Posterior cingulate gyrus (tissue), 11 donors: ENCODE data around the gene KCNK5.
A peak's percentile ranks its signal among the peaks of the same experiment; 100 is the strongest.

Experiments
- DNase-seq, 10 donors: peaks; one replicate each; pipeline versions ENCODE4 v3.0.0 to v3.0.0-alpha.2; 2020 to 2021; ENCODE audit warnings: mixed read lengths in 3 of 10
- intact Hi-C: fragments of 100-400 bp; cut with DNase I; formaldehyde crosslinking; loops from one replicate; pipeline ENCODE4 v1.15.1; 2023

KCNK5 gene, protein sequence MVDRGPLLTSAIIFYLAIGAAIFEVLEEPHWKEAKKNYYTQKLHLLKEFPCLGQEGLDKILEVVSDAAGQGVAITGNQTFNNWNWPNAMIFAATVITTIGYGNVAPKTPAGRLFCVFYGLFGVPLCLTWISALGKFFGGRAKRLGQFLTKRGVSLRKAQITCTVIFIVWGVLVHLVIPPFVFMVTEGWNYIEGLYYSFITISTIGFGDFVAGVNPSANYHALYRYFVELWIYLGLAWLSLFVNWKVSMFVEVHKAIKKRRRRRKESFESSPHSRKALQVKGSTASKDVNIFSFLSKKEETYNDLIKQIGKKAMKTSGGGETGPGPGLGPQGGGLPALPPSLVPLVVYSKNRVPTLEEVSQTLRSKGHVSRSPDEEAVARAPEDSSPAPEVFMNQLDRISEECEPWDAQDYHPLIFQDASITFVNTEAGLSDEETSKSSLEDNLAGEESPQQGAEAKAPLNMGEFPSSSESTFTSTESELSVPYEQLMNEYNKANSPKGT

DNA sequence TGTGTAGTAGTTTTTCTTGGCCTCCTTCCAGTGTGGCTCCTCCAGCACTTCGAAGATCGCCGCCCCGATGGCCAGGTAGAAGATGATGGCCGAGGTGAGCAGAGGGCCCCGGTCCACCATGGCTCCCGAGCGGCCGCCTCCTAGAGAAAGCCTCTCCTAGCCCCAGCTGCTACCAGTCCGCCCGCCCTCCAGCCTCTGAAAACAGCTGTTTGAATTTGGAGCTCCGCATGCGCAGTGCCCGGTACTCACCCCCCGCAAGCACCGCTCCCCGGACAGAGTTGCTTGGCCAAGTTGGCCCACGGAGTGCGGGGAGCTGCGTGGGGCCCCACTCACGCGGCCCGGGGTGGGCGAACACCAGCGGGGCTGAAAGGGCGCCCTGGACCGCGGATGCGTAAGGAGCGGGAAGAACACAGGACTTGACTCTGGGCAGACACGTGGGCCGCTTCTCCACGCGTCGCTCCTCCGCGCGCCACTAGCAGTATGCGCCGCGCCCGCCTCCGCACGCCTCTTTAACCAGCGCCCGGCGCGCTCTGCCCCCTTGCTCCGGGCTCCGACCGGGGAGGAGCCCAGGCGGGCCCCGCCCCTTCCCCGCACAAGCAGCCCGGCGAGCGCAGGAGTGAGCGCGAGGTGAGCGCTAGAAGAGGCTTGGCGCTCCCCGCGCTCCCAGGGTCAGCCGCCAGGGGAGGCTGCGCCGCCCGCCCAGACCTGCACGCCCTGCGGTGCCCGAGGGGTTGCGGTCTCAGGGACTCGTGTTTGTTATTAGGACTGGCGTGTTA lies at the start of gene KCNK5:
KCNK5 (minus strand) TSS at position 484 of the 776 bp plus-strand sequence; CDS start at position 120, 364 bp downstream.
- intact Hi-C loops: no loop called here
- peak; percentile 22 to 93 (median 49) for DNase-seq

DNA sequence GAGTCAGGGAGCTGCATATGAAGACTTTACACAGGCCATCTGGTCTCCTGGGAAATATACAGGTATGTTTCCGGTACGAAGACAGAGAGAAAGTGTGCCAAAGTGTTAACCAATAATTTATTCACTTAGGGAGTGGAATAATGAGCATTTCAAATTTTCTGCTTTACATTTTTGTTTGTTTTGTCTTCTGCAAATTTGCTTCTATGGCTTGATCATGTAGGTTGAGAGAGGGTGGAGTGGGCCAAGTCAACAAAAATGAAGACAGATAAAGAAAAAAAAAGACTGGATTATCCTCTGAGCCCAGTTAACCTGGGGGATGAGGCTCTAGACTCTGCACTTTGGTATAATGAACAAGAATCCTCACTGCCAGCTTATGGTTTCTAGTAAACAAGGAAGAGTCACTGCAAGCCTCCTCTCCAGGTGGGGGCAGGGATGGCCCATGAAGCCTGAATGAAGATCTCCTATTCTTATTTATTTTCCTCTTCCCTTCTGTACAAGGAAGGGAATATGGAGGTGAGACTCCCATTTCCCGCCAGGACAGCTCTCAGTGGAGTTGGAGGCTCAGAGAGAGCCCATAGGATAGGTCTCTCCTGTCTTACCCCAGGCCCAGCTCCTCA lies 47.2 kb upstream of the KCNK5 start:
- intact Hi-C loops: no loop called here
- DNase-seq: peak in 1 of 10 donors; percentile 14

DNA sequence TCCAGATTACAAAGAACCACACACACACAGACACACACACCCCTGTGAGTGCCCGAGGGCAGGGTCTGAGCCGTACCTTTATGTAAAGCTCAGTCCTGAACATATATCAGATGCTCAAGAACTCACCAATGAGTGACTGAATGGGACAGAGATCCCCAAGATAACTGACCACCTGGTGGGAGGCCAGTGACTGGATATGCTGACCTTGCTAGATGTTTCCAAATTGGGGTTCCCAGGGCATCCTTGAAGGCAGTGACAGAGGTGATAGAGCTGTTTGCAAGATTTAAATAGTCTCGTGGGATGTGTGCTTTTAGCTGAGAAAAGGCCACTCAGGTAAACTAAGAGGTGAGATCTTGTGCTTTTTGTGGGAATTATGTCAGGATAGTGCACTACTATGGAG lies 45.6 kb upstream of the KCNK5 start:
- intact Hi-C loops: no loop called here
- DNase-seq: peak in 1 of 10 donors; percentile 19

DNA sequence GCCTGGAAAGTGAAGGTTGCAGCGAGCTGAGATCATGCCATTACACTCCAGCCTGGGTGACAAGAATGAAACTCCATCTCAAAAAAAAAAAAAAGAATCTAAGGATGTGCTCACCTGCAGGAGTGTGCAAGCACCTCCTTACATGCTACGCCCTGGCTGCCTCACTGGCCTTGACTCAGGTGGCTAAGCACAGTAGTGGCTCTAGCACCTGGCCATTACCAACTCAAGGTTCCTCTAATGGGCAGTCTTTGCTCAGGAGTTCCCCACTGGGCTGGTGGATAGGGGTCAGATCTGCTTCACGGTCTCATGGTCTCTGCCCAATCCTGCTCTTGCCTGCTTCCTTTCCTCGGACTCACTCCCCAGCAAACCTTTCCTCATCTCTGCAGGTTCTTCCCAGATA lies 45.2 kb upstream of the KCNK5 start:
- DNase-seq: no peak
- intact Hi-C loops: no loop called here

DNA sequence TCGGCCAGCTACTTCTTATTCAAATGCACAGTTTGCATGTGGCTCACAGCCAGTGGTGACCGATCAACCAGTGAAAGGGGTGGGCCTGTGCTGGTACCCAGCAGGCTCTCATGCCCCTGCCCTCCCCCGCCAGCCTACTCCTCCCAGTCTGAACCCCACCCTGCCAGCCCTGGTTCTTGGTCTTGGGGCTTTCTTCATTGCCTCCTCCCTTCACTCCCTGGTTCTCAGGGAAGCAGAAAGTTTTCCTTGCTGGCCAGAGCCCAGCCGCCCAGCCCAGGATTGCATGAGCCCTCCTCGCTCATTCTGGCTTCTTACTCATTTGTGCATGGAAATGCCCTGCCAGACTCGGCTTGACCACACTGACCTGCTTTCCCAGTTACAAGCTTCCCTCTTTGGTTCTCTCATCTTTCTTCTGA lies 44.1 kb upstream of the KCNK5 start:
- no peak for DNase-seq
- intact Hi-C loops: no loop called here

DNA sequence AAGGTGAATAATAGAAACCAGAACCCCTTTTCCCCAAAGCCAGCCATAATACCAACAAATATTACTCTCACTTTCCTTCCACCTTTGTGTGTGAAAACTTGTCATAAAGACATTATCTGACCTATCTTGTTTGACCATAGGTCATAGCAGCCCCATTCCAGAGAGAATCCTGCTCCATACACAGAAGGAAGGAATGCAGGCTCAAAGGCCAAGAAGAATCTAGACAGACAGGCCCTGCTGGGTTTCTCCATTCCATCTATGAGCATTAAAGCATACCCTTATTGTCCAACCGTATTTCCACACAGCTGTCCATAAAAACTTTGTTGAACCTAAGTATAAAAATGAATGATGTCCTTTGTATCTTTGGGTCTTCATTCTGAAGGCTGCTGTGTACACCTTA lies 40.7 kb upstream of the KCNK5 start:
- intact Hi-C loops: no loop called here
- DNase-seq: no peak

DNA sequence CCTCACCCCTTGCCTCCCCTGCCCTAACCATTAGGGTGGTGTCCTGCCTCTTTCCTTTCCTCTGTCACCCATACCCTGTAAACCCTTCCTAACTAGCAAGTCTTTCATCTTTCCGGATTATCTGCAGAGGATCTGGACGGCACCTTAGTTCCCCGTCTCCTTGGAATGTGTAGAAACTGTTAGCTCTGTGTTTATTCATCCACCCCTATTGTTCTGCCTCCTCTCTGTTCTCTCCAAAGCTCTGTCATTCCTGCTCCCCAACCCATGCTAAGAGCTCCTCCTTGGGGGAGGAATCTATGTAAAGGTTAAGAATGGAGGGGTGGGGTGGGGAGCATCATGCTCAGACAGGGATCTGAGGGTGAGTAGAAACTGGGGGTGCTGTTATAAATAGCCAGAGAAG lies 39.4 kb upstream of the KCNK5 start:
- DNase-seq: no peak
- intact Hi-C loops: no loop called here

DNA sequence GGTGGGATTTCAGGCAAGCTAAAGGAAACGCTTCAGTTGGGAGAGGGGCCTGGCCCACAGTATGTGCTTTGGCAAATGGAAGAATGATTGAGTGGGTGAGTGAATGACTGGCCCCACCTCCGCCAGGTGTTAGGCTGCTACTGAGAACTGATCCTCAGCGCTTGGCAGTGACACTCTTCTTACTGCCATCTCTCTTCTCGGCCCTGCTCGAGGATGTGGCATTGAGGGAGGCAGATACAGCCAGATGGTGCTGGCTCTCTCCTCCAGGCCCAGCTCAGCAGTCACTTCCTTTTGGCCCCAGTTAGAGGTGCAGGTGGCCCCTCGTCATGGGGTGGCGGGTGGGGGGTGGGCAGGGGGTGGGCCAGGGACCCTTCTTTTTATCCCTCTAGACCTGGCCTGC lies 38.9 kb upstream of the KCNK5 start:
- intact Hi-C loops: no loop called here
- DNase-seq: no peak

DNA sequence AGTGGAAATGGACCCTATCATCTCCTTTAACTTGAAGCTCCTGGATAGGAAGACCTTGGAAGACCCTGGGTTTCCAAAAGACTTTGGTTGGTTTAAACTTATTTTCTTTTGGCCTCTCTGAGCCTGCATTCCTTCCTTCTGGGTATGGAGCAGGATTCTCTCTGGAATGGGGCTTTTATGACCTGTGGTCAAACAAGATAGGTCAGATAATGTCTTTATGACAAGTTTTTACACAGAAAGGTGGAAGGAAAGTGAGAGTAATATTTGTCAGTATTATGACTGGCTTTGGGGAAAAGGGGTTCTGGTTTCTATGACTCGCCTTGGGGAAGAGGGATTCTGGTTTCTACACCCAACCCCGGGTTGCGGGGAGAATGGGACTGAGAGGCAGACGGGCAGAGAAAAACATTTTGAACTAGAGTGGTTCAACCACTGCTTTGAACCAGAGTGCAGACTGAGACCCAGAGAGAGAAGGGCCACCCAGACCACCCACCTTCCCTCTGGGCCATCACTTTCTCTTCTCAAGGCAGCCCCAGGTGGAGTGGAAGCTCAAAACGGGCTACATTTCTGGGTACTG lies 37.6 kb upstream of the KCNK5 start:
- no peak for DNase-seq
- intact Hi-C loops: no loop called here

DNA sequence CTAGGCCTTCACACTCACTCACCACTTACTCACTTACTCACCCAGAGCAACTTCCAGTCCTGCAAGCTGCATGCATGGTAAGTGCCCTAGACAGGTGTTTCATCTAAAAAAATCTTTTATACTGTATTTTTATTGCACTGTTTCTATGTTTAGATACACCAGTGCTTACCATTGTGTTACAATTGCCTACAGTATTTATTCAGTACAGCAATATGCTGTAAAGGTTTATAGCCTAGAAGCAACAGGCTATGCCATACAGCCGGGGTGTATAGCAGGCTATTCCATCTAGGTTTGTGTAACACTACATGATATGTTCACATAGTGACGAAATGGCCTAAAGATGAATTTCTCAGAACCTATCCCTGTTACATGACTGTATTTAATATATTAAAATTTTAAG lies 37.1 kb upstream of the KCNK5 start:
- intact Hi-C loops: no loop called here
- no peak for DNase-seq

DNA sequence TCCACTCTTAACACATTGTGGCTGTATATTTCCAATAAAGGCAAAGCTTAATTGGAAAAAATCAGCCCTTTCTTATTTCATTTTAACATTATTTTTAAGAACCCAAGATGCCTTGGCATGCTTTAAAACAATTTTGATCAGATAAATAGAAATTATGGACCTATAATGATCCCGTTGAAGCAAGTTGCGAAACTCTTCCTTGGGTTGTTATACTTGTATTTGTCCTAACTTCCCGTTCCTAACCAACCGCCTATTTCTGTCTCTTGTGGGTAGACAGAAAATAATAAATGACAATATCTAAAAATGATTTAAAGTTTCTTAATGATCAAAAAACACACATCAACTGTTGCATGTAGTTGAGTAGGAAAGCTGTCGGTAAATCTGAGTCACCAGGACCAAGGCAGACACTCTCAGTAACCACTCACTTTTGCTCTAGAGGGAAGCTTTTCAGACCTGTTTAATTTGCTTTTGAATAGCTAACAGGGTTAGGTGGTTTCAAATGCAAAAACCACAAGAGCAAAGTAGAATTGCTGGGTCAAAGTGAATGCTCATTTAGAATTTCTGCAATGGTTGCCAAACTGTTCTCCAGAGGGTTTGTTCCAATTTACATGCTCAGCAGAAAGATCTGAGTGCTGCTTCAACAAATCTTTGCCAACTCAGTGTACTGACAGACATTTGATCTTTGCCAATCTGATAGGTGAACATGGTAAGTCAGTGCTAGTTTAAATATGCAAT lies 34.2 kb upstream of the KCNK5 start:
- DNase-seq: no peak
- intact Hi-C loops: no loop called here

DNA sequence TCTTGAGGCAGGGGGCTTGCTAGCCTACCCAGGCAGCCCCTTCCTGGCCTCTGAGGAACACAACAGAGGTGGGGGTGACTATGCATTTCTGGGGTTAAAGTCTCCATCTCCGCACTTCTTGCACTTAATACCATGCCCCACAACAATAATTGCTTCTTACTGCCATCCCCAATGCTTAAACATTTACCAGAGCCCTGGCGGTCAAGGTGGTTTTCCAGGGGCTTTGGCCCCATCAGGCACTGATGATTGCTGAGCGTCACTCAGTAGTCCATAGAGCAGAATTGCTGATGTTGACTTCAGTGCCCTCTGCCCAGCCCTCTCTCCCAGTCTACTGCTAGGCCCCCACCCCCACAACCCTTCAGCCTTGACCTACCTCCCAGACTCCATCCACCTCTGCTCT lies 32.5 kb upstream of the KCNK5 start:
- peak in 1 of 10 donors; percentile 35 for DNase-seq
- intact Hi-C loops: no loop called here

DNA sequence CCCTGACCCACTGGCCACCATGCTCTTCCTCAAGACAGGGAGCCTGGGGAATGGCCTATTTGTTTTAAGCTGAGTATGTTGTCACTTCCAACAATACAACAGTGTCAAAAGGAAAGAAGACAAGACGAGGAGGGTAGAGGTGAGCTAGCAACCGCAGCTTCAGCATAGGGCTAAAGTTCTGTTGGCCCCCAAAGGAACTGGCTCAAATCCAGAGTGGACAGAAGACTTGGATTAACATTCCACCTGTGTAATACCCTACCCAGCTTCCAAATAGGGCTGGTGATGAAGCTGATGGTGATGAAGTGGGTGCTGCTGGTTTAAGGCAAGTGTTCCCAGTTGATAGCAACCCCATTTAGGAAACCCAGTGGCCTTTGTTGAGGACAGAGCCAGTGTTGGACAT lies 31.7 kb upstream of the KCNK5 start:
- no peak for DNase-seq
- intact Hi-C loops: no loop called here

DNA sequence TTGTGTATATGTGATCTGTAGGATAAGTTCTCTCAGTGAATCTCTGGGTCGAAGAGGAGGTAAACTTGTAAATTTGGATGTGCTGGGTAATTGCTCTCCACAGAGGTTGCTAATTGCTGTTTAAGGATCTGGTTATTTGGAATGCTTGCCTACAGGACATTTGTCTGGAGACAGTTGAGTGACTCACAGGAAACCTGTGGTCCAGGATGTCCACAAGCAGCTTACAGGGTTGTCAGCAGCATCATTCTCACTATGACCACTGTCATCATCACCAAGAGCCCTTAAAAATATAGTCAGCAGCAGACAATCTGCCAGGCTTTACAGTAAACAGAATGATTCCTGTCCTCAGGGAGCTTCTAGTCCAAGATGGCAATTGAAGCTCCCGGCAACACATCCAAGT lies 31.2 kb upstream of the KCNK5 start:
- intact Hi-C loops: no loop called here
- DNase-seq: no peak

DNA sequence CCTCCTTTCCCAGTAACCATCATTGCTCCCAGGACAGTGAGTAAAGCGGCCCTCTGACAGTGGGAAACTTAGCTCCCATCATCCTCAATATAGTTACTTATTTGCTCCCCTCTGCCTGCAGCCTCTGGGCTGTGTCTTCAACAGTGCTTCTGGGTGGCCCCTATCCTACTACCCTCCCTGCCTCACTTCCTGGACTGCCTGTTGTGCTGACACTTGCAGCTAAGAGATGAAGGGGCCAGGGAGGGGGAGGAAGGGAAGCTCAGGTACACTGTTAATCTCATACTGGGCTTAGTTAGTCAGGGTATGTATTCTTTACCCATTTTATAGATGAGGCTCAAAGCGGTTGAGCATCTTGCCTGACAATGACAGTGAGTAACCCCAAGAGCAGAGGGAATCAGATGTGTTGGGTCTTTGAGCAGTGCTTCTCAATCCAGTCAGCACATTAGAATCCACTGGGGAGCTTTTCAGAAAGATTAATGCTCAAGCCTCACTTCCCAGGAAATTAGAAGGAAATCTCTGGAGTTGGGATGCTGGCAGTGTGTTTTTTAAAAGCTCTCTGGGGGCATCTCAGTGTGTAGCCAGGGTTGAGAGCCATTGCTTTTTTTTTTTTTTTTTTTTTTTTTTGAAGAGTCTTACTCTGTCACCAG lies 27.1 kb upstream of the KCNK5 start:
- intact Hi-C loops: no loop called here
- DNase-seq: no peak

DNA sequence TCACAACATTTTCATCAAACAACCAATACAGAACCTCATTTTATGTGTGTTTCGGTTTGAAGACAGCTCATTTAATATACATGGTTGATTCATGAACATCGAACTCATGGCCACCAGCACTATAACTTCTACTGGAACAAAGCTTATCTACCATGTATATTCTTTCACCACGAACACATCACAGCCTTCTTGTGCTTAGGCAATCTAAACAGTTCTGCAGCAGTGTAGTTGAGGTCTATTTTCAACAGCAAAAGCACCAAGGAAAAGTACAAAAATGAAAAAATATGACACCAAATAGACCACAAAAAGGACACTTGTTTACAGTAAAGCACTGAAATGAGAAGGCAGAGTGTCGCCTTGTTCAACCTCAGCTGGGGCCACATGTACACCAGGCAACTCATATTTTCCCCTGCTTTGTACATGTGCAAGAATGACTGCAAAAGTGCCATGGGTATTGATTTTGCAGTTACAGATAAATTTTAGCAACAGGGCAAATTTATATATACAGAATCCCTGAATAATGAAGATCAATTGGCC lies 25.8 kb upstream of the KCNK5 start:
- intact Hi-C loops: no loop called here
- no peak for DNase-seq

DNA sequence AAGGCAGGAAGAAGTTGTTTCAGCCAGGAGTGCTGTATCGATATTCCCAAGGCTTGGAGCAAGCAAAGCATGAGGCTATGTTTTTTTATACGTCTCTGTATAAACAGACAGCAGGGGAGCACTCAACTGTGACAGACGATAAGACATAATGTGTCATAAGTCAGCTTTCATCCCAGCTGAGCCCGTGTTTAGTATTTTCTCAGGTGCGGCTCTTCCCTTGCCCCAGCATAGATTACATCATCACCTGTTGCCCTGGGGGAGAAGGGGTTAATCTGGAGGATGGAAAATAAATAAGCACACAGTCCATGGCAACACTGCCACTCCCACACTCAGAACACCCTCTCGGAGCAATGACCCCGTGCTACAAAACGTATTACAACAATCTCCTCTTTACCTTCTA lies 22.1 kb upstream of the KCNK5 start:
- no peak for DNase-seq
- intact Hi-C loops: no loop called here

DNA sequence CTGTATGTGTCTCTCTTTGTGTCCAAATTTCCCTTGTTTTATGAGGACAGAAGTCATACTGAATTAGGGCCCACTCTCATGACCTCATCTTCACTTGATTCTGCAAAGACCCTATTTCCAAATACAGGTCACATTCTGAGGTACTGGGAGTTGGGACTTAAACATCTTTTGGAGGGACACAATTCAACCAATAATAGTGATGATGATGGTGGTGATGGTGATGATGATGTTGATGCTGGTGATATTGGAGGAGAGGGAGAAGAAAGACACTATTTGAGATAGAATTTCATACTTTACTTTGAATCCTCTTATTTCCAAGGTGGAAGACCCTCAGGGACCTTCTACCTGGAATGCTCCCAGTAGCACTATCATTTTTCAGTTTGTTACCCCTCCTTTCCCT lies 21.2 kb upstream of the KCNK5 start:
- DNase-seq: no peak
- intact Hi-C loops: no loop called here

DNA sequence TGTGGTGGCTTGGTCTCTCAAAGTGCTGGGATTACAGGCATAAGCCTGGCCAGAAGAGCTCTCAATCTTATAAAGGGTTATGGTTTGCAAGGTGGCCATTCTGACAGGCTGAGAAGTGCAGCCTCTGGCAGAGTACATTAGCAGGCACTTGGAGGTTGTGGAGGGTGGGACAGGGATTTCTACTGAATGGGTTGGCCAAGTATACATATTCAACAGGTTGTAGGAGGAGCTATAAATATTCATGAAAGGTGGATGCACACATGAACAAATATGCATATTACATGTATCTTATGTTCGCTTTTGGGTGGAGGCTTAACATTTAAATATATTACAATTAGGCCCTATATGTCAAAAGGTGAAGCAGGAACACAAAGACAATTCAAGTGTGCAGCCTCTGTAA lies 20.0 kb upstream of the KCNK5 start:
- intact Hi-C loops: no loop called here
- DNase-seq: no peak
